T-helper 9 cell (primary cell): ENCODE measurements around the gene FLT3LG.

Experiments
- DNase-seq: peaks from one replicate; pipeline ENCODE4 v3.0.0-alpha.2; 2020
- total RNA-seq, 2 donors: gene quantifications; one replicate each; lab custom pipeline; 2026; lab: John Stamatoyannopoulos, UW

Gene FLT3LG
- 8.0 to 23.4 reads per million in 2 donors for total RNA-seq

GRCh38 chr19:49473868-49474541, at the start of gene FLT3LG:
Gene FLT3LG, plus strand, starts transcription at chr19:49474215. Its CDS starts 425 bp downstream, at chr19:49474640.
- DNase-seq, result peak; percentile 85

- DNase-seq, result no peak
Observed at GRCh38 chr19:49425178-49425577, 48.8 kb upstream of the FLT3LG start, which contains the start of gene GFY. Gene GFY, plus strand, starts transcription at chr19:49425388. Its CDS starts 1,043 bp downstream, at chr19:49426431.

- no peak for DNase-seq
Observed at GRCh38 chr19:49425922-49426592, 48.0 kb upstream of the FLT3LG start.

GRCh38 chr19:49427339-49427738, 46.7 kb upstream of the FLT3LG start:
- no peak for DNase-seq

GRCh38 chr19:49427855-49428546, 46.0 kb upstream of the FLT3LG start:
- no peak for DNase-seq

- DNase-seq, result no peak
Observed at GRCh38 chr19:49428547-49429451, 45.2 kb upstream of the FLT3LG start.

- no peak for DNase-seq
Observed at GRCh38 chr19:49430172-49430677, 43.8 kb upstream of the FLT3LG start.

- no peak for DNase-seq
Observed at GRCh38 chr19:49430678-49431329, 43.2 kb upstream of the FLT3LG start.

GRCh38 chr19:49431330-49431749, 42.7 kb upstream of the FLT3LG start:
- DNase-seq, result no peak

- DNase-seq, result no peak
Observed at GRCh38 chr19:49432141-49433073, 41.6 kb upstream of the FLT3LG start.

- DNase-seq, result no peak
Observed at GRCh38 chr19:49433240-49433901, 40.6 kb upstream of the FLT3LG start.

GRCh38 chr19:49434907-49435583, 39.0 kb upstream of the FLT3LG start:
- DNase-seq, result no peak

GRCh38 chr19:49435670-49436069, 38.3 kb upstream of the FLT3LG start:
- no peak for DNase-seq

GRCh38 chr19:49436381-49437017, 37.5 kb upstream of the FLT3LG start:
- DNase-seq, result no peak

GRCh38 chr19:49437231-49437630, 36.8 kb upstream of the FLT3LG start:
- no peak for DNase-seq

- DNase-seq, result no peak
Observed at GRCh38 chr19:49438261-49438660, 35.8 kb upstream of the FLT3LG start.

GRCh38 chr19:49439836-49440235, 34.2 kb upstream of the FLT3LG start:
- no peak for DNase-seq

- DNase-seq, result no peak
Observed at GRCh38 chr19:49440439-49441209, 33.4 kb upstream of the FLT3LG start.
